Measurements from ENCODE around the gene TSPAN19. TPM values are rescaled to one million over a fixed set of nuclear protein-coding genes. Genes with fewer than 3 reads are reported as not detected.

Gene TSPAN19
- total RNA-seq, 1 donor from 2014 or later = not detected

DNA sequence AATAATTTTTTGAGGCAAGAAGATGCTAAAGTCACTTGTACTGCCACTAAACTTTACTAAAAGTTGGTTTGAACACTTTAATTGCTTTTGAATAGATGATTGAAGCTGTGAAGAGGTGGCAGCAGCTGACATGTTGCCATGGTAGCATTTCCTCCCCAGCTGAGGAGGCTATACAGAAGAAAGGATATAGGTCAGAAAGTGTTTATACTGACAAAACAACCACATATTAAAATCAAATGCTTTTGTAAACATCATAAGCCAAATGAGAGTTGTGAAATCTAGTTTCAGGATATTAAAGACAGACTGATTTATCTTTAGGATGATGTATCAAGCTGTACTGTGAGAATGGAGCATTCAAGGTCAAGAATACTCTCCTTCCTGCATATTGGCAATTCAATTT is 41.7 kb downstream of the TSPAN19 start:
- no peak overlapping the region for H3K4me3 Mint-ChIP-seq
- H3K27me3 Mint-ChIP-seq (ENCODE audit: insufficient read depth) = no peaks in the 10 kb centered on the region
- H3K9me3 Mint-ChIP-seq = no peaks in the 10 kb centered on the region
- intact Hi-C loops (cut with micrococcal nuclease) = no loop called here
- H3K27ac Mint-ChIP-seq = no peak overlapping the region
- no peaks in the 10 kb centered on the region for H3K36me3 Mint-ChIP-seq (ENCODE audit: low read depth)
- no peaks in the 10 kb centered on the region for H3K4me1 Mint-ChIP-seq (ENCODE audit: low read depth)
- no peak for DNase-seq (ENCODE audit: low spot score)

DNA sequence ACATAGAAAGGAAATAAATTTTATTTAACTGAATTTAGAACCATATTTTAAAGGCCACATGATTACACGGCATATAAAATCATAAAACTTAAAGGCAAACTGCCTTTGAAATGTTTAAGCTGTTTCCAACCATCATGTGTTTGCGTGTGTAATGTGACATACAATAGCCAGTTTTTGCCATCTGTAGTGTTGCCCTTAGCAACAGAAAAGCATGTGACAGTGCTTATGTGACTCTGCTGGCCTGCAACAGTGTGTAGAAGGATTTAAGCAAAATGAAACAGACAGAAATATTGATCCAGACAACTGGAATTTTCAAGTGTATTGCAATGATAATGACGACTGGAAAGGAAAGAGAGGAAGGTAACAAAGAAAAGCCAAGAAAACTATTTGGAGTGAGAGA is 49.5 kb downstream of the TSPAN19 start:
- intact Hi-C loops (cut with micrococcal nuclease) = no loop called here
- no peak overlapping the region for H3K27ac Mint-ChIP-seq
- no peaks in the 10 kb centered on the region for H3K9me3 Mint-ChIP-seq
- no peaks in the 10 kb centered on the region for H3K27me3 Mint-ChIP-seq (ENCODE audit: insufficient read depth)
- H3K4me1 Mint-ChIP-seq (ENCODE audit: low read depth) = no peaks in the 10 kb centered on the region
- H3K4me3 Mint-ChIP-seq = no peak overlapping the region
- DNase-seq (ENCODE audit: low spot score) = no peak
- H3K36me3 Mint-ChIP-seq (ENCODE audit: low read depth) = no peaks in the 10 kb centered on the region

DNA sequence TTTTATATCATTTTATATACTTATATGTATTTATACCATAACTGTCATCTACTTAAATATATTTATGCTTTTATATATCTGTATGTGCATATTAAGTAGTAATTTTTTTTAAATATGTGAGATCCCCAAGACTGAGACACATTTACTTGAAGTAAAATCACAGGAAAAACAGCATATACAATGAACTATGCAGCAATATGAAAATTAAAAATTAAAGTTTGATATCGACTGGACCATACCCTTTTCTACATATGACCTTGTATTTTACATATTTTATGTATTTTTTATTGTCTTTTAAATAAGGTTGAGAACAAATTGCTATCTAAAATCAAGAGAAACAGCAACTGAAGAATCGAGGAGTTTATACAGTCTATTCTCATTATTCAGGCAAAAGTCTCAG is 50.0 kb downstream of the TSPAN19 start:
- H3K36me3 Mint-ChIP-seq (ENCODE audit: low read depth) = no peaks in the 10 kb centered on the region

DNA sequence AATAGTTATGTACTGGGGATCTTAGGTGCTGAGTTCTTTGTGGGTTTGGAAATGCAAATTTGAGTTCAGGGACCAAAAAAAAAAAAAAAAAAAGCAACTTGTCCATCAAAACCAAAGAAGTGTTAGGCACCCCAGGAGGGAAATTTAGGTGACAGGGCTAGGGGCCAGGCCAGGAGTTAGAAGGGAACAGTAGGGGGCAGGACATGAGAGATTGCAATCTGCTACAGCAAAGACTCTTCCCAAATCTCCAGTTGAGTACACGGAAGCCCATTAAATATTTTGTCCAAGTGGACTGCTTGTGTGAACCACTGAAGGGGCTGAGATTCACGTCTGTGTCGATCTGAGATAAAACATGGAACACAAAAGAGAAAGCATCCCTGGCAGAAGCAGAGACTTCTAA is 52.8 kb downstream of the TSPAN19 start:
- Mint-ChIP-seq H3K9me3 (no peaks in the 10 kb centered on the region), H3K4me3 (no peak overlapping the region), H3K36me3 (ENCODE audit: low read depth) (no peaks in the 10 kb centered on the region), H3K27ac (no peak overlapping the region), H3K4me1 (ENCODE audit: low read depth) (no peaks in the 10 kb centered on the region), H3K27me3 (ENCODE audit: insufficient read depth) (no peaks in the 10 kb centered on the region)
- no peak for DNase-seq (ENCODE audit: low spot score)
- intact Hi-C loops (cut with micrococcal nuclease) = no loop called here

More for the DNA sequence above, 50.0 kb downstream of the TSPAN19 start:
- Mint-ChIP-seq H3K27me3 (ENCODE audit: insufficient read depth) (no peaks in the 10 kb centered on the region), H3K9me3 (no peaks in the 10 kb centered on the region), H3K27ac (no peak overlapping the region), H3K4me3 (no peak overlapping the region), H3K4me1 (ENCODE audit: low read depth) (no peaks in the 10 kb centered on the region)
- intact Hi-C loops (cut with micrococcal nuclease) = no loop called here
- DNase-seq (ENCODE audit: low spot score) = no peak

DNA sequence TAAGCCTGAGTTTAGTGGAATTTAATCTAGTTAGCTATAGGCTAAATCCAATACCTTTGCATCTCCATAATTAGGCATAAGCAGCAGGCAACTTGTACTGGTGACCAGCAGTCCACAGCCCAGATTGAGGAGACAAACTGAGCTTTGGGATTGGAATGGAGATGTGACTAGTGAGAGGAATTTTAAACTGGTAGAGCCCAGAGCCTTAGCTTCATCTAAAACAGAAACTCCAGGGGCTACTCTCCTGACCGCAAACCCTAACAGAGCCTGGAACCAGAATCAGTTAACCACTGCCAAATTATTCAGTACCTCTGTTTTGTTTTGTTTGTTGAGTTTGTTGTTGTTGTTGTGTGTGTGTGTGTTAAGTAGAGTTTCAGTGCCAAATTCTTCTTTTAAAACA is 53.2 kb downstream of the TSPAN19 start:
- H3K4me3 Mint-ChIP-seq = no peak overlapping the region
- intact Hi-C loops (cut with micrococcal nuclease) = no loop called here
- no peaks in the 10 kb centered on the region for H3K4me1 Mint-ChIP-seq (ENCODE audit: low read depth)
- DNase-seq (ENCODE audit: low spot score) = no peak
- H3K27ac Mint-ChIP-seq = no peak overlapping the region
- H3K36me3 Mint-ChIP-seq (ENCODE audit: low read depth) = no peaks in the 10 kb centered on the region
- H3K27me3 Mint-ChIP-seq (ENCODE audit: insufficient read depth) = no peaks in the 10 kb centered on the region
- no peaks in the 10 kb centered on the region for H3K9me3 Mint-ChIP-seq

DNA sequence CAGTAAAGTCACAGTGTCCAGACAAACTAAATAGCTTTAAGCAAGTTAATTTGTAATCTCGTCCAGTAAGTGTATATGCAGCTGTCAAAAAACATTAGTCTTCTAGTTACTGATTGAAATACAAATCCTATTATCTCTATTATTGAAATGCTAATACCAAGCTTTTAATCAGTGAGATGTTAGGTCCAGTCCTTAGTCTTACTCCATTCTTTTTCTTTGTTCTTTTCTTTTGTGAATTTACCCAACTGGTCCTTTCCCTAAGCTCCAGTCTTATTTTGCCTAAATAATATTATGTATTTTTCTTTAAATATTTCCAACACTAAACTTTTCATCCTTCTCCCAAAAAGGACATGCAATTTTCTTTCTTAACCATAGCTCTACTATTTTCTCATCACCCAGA is 57.2 kb downstream of the TSPAN19 start:
- Mint-ChIP-seq H3K27me3 (ENCODE audit: insufficient read depth) (no peaks in the 10 kb centered on the region), H3K4me1 (ENCODE audit: low read depth) (no peaks in the 10 kb centered on the region), H3K9me3 (no peaks in the 10 kb centered on the region), H3K27ac (no peak overlapping the region), H3K4me3 (no peak overlapping the region), H3K36me3 (ENCODE audit: low read depth) (no peaks in the 10 kb centered on the region)
- no peak for DNase-seq (ENCODE audit: low spot score)
- intact Hi-C loops (cut with micrococcal nuclease) = no loop called here

DNA sequence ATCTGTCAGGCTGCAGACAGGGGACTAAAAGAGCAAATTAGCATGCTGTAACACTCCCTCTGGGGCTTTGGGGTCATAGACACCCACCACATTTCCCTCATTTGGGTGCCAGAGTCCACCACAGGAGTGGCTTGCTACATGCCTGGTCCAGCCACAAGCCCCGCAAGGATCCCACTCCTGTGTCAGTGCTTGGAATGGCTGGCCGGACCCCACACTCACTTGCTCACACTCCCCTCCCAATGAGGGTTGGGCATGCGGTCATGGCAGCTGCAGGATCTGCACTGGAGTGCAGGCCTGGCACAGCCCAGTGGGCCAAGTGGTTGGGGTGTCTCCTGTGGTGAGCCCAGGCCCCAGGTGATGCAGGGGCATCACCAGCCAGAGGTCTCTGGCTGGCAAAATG is 59.9 kb downstream of the TSPAN19 start:
- no peaks in the 10 kb centered on the region for H3K36me3 Mint-ChIP-seq (ENCODE audit: low read depth)
- DNase-seq (ENCODE audit: low spot score) = no peak
- no peak overlapping the region for H3K4me3 Mint-ChIP-seq
- intact Hi-C loops (cut with micrococcal nuclease) = no loop called here
- H3K4me1 Mint-ChIP-seq (ENCODE audit: low read depth) = no peaks in the 10 kb centered on the region
- H3K9me3 Mint-ChIP-seq = no peaks in the 10 kb centered on the region
- no peaks in the 10 kb centered on the region for H3K27me3 Mint-ChIP-seq (ENCODE audit: insufficient read depth)
- no peak overlapping the region for H3K27ac Mint-ChIP-seq

DNA sequence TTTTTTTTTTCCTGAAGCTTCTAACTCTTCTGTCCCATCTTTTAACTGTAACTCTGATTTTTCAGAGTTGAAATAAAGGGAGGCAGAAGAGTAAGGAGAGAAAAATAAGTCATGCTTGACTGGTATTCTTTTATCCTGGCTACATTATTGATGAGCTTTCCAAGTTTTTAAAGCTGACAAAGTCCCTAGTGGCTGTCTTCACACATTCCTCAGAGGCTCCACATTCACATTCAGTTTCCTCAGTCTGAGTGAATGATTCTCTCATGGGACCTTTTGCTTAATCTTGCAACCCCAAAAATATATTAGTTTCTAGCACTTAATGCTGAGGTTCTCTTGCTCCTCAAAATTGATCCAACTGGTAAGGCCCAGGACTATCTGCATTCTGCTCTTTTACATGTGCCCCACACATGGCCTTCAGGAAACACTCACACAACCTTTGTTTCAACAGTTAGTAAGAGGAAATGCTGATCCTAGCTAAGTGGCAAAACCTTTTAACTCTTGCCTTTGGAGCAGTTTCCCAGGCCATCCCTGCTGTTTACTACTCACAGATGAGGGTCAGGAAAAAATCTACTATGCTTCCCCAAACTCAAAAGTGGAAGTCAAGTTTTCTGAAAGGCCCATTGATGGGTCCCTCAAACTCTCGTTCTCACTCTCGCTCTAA is 61.8 kb downstream of the TSPAN19 start:
- no peak for DNase-seq (ENCODE audit: low spot score)
- Mint-ChIP-seq H3K36me3 (ENCODE audit: low read depth) (no peaks in the 10 kb centered on the region), H3K4me1 (ENCODE audit: low read depth) (no peaks in the 10 kb centered on the region), H3K27me3 (ENCODE audit: insufficient read depth) (no peaks in the 10 kb centered on the region), H3K27ac (no peak overlapping the region), H3K9me3 (no peaks in the 10 kb centered on the region), H3K4me3 (no peak overlapping the region)
- intact Hi-C loops (cut with micrococcal nuclease) = no loop called here

DNA sequence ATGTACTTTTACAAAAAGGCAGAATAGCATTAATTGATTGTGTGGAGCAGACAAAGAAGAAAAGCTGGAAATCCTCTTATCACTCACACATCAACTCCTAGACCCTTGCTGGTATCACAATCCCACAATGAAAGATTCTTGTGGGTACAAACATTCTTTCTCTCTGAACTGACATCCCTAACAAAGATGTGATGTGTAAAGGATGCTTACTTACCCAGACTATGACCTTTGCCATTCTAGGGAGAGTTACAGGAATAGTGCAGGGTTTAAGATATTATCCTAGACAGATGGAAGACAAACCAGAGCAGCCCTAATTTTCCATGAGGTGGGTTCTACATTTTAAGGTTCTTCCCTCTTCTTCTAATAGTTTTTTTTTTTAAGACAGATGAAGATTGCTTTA is 63.1 kb downstream of the TSPAN19 start:
- intact Hi-C loops (cut with micrococcal nuclease) = no loop called here
- Mint-ChIP-seq H3K36me3 (ENCODE audit: low read depth) (no peaks in the 10 kb centered on the region), H3K9me3 (no peaks in the 10 kb centered on the region), H3K27ac (no peak overlapping the region), H3K27me3 (ENCODE audit: insufficient read depth) (no peaks in the 10 kb centered on the region), H3K4me1 (ENCODE audit: low read depth) (no peaks in the 10 kb centered on the region), H3K4me3 (no peak overlapping the region)
- no peak for DNase-seq (ENCODE audit: low spot score)

DNA sequence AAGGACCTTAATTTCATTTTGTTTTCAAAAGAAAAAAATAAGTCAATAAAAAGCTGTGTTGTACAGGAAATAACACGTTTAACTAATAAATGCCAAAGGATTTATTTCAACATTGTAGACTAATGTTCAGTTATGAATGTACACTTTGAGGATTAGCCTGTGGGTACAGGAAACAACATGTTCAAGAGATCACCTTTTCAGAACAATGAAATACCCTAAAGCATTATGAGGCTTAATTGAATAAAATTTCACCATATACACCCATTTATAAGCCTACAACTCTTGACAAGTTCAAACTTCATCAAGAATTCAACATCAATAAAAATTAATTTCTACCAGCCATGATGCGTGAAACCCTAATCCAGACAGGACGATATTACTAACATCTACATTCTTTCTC is 66.9 kb downstream of the TSPAN19 start:
- no peak for DNase-seq (ENCODE audit: low spot score)
- H3K36me3 Mint-ChIP-seq (ENCODE audit: low read depth) = no peaks in the 10 kb centered on the region
- H3K27me3 Mint-ChIP-seq (ENCODE audit: insufficient read depth) = no peaks in the 10 kb centered on the region
- no peak overlapping the region for H3K27ac Mint-ChIP-seq
- H3K4me3 Mint-ChIP-seq = no peak overlapping the region
- intact Hi-C loops (cut with micrococcal nuclease) = no loop called here
- no peaks in the 10 kb centered on the region for H3K9me3 Mint-ChIP-seq
- H3K4me1 Mint-ChIP-seq (ENCODE audit: low read depth) = no peaks in the 10 kb centered on the region

Other genes with a start within 250 kb of the TSPAN19 start
- gene SLC6A15, start 123.5 kb downstream of the TSPAN19 start, total RNA-seq = not detected in 2 replicates
- gene LRRIQ1, start 74 bp upstream of the TSPAN19 start, total RNA-seq = not detected in 2 replicates
- gene ALX1, start 243.9 kb upstream of the TSPAN19 start, total RNA-seq = not detected in 2 replicates

All from activated T-helper 1 cell treated with anti-CD3 and anti-CD28 coated beads, Interleukin-12 subunit alpha, Interleukin-12 subunit beta, Interleukin-2, Interleukin-4 antibody, amounts not matched to agents 30 ng/mL and 10 ng/mL and 1 ng/mL, durations not matched to agents 14 hours and 24 hours and 36 hours (primary cell).